GM12801 (cell line): ENCODE results near the gene STX16.

Experiments used
- CTCF ChIP-seq: IDR thresholded peaks from one replicate; pipeline ENCODE4 v1.5.1; 2011; ENCODE audit warnings: control low read depth; ENCODE audit not compliant: insufficient read length; ENCODE audit errors: extremely low read depth

STX16 gene

GRCh38 chr20:58639182-58640146 lies 11.6 kb upstream of the STX16 start:
- TF ChIP-seq CTCF: no peak

GRCh38 chr20:58640446-58640845 lies 10.6 kb upstream of the STX16 start:
- no peak for TF ChIP-seq CTCF

GRCh38 chr20:58642441-58642840 lies 8.6 kb upstream of the STX16 start:
- no peak for TF ChIP-seq CTCF

GRCh38 chr20:58645412-58645968 lies 5.6 kb upstream of the STX16 start:
- no peak for TF ChIP-seq CTCF

- no peak for TF ChIP-seq CTCF
Observed at GRCh38 chr20:58646257-58646656, 4.8 kb upstream of the STX16 start.

- TF ChIP-seq CTCF: no peak
Observed at GRCh38 chr20:58646703-58647102, 4.4 kb upstream of the STX16 start.

- TF ChIP-seq CTCF: no peak
Observed at GRCh38 chr20:58647162-58647795, 3.8 kb upstream of the STX16 start.
